ENCODE data around the gene PDXP.

Gene PDXP

DNA sequence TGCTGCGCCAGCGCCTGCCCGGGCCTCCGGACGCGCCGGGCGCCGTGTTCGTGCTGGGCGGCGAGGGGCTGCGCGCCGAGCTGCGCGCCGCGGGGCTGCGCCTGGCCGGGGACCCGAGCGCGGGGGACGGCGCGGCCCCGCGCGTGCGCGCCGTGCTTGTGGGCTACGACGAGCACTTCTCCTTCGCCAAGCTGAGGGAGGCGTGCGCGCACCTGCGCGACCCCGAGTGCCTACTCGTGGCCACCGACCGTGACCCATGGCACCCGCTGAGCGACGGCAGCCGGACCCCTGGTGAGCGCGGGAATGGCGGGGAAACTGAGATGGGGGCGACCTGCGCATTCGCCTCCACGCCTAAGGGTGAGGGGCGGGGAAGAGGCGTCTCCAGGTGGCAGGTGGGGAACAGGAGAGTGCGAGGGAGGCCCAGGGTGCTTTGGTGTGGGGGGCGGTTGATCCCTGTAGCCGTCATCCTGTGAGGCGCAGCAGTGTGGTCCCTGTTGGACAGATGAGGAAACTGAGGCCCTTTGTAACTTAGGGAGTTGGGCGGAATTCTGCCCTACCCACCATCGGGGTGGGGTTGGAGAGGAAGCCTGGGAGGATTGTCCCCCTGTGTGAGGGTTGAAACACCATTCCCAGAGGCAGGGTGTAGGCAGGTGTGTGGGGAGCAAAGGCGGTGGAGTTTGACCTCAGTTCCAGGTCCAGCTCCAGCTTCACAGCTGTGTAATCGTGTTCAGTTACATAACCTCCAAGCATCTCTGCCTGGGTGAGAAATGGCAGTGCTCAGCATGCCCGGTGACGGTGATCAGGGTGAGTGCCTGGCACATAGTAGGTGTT, 758 bp downstream of the PDXP start:
- no peak for ATAC-seq

DNA sequence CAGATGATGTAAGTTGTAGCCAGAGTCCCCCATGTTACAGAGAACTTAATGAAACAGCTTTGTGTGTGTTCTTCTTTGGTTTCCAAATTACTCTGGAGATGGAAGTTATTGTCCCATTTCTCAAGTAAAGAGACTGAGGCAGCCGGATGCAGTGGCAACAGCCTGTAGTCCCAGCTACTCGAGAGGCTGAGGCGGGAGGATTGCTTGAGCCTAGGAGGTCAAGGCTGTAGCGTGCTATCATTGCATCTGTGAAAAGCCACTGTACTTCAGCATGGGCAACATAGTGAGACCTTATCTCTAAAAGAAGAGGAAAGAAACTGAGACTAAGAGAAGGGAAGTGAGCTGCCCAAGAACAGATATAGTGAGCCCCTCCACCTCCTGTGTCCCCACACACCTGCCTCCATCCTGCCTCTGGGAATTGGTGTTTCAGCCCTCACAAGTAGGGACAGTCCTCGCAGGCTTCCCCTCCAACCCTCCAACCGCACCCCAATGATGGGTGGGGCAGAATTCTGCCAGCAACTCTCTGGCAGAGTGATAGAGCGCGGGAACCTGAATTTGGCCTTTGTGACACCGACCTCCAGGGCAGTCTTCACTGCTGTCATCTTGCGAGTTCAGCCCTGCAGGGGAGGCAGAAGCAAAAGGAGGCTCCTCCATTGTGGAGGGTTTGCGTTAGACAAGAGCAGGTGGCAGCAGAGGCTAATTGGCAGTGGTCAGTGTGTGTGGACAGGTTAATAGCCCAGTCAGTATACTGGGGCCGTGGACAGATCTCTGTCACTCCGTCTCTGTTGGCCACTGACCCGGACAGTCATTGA, 1.6 kb downstream of the PDXP start:
- TF ChIP-seq ESRRG (CRISPR knock-in tag; IDR thresholded peaks at IDR 0.05) (no peak), TCF4 (CRISPR knock-in tag; IDR thresholded peaks at IDR 0.05; ENCODE audit: borderline replicate concordance) (no peak), ZNF70 (CRISPR knock-in tag; IDR thresholded peaks at IDR 0.05) (no peak), ZFP3 (CRISPR knock-in tag; IDR thresholded peaks at IDR 0.05) (no peak)
- TF ChIP-seq, protein P1, sequence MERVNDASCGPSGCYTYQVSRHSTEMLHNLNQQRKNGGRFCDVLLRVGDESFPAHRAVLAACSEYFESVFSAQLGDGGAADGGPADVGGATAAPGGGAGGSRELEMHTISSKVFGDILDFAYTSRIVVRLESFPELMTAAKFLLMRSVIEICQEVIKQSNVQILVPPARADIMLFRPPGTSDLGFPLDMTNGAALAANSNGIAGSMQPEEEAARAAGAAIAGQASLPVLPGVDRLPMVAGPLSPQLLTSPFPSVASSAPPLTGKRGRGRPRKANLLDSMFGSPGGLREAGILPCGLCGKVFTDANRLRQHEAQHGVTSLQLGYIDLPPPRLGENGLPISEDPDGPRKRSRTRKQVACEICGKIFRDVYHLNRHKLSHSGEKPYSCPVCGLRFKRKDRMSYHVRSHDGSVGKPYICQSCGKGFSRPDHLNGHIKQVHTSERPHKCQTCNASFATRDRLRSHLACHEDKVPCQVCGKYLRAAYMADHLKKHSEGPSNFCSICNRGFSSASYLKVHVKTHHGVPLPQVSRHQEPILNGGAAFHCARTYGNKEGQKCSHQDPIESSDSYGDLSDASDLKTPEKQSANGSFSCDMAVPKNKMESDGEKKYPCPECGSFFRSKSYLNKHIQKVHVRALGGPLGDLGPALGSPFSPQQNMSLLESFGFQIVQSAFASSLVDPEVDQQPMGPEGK (CRISPR knock-in tag; IDR thresholded peaks at IDR 0.05; ENCODE audit: borderline replicate concordance), result no peak
- ATAC-seq, result no peak

More for the DNA sequence above, 758 bp downstream of the PDXP start:
- TF ChIP-seq, protein P2, sequence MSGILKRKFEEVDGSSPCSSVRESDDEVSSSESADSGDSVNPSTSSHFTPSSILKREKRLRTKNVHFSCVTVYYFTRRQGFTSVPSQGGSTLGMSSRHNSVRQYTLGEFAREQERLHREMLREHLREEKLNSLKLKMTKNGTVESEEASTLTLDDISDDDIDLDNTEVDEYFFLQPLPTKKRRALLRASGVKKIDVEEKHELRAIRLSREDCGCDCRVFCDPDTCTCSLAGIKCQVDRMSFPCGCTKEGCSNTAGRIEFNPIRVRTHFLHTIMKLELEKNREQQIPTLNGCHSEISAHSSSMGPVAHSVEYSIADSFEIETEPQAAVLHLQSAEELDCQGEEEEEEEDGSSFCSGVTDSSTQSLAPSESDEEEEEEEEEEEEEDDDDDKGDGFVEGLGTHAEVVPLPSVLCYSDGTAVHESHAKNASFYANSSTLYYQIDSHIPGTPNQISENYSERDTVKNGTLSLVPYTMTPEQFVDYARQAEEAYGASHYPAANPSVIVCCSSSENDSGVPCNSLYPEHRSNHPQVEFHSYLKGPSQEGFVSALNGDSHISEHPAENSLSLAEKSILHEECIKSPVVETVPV (CRISPR knock-in tag; IDR thresholded peaks at IDR 0.05), result no peak
- TF ChIP-seq TSHZ2 (CRISPR knock-in tag; IDR thresholded peaks at IDR 0.05) (no peak), PPARA (CRISPR knock-in tag; IDR thresholded peaks at IDR 0.05; ENCODE audit: borderline replicate concordance) (no peak), CREB5 (CRISPR knock-in tag; IDR thresholded peaks at IDR 0.05; ENCODE audit: low read depth) (no peak), CSDC2 (CRISPR knock-in tag; IDR thresholded peaks at IDR 0.05) (no peak), ZC3H10 (CRISPR knock-in tag; IDR thresholded peaks at IDR 0.05) (no peak), ESRRG (CRISPR knock-in tag; IDR thresholded peaks at IDR 0.05) (no peak), BACH2 (CRISPR knock-in tag; IDR thresholded peaks at IDR 0.05; ENCODE audit: borderline replicate concordance) (no peak), ARNTL (CRISPR knock-in tag; IDR thresholded peaks at IDR 0.05; ENCODE audit: borderline replicate concordance, low read depth) (no peak), ISL1 (CRISPR knock-in tag; IDR thresholded peaks at IDR 0.05) (no peak), ZNF565 (CRISPR knock-in tag; conservative IDR thresholded peaks at IDR 0.05; ENCODE audit: low read depth) (no peak), GLIS3 (CRISPR knock-in tag; IDR thresholded peaks at IDR 0.05) (no peak)
- TF ChIP-seq, protein P3, sequence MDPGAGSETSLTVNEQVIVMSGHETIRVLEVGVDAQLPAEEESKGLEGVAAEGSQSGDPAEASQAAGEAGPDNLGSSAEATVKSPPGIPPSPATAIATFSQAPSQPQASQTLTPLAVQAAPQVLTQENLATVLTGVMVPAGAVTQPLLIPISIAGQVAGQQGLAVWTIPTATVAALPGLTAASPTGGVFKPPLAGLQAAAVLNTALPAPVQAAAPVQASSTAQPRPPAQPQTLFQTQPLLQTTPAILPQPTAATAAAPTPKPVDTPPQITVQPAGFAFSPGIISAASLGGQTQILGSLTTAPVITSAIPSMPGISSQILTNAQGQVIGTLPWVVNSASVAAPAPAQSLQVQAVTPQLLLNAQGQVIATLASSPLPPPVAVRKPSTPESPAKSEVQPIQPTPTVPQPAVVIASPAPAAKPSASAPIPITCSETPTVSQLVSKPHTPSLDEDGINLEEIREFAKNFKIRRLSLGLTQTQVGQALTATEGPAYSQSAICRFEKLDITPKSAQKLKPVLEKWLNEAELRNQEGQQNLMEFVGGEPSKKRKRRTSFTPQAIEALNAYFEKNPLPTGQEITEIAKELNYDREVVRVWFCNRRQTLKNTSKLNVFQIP (CRISPR knock-in tag; IDR thresholded peaks at IDR 0.05; ENCODE audit: borderline replicate concordance, low read depth), result no peak
- TF ChIP-seq, protein P1 (CRISPR knock-in tag; IDR thresholded peaks at IDR 0.05; ENCODE audit: borderline replicate concordance), result no peak
